ENCODE measurements around the gene HDGF. TPM values are rescaled to one million over a fixed set of nuclear protein-coding genes. Genes with fewer than 3 reads are reported as not detected.

Gene HDGF
- total RNA-seq, 1 donor from 2014 or later = 257 TPM

GRCh38 chr1:156704166-156704711 is 47.2 kb downstream of the HDGF start:
- intact Hi-C loops (cut with micrococcal nuclease) = no loop called here

- intact Hi-C loops (cut with micrococcal nuclease) = no loop called here
These were observed 47.7 kb downstream of the HDGF start for GRCh38 chr1:156703741-156704140.

- intact Hi-C loops (cut with micrococcal nuclease) = no loop called here
These were observed 48.1 kb downstream of the HDGF start for GRCh38 chr1:156703336-156703735.

GRCh38 chr1:156700736-156701531 is 50.5 kb downstream of the HDGF start:
- intact Hi-C loops (cut with micrococcal nuclease) = no loop called here

- intact Hi-C loops (cut with micrococcal nuclease) = no loop called here
These were observed 52.5 kb downstream of the HDGF start for GRCh38 chr1:156698995-156699394.

- intact Hi-C loops (cut with micrococcal nuclease) = no loop called here
These were observed 54.0 kb downstream of the HDGF start for GRCh38 chr1:156697481-156697880.

GRCh38 chr1:156696755-156697154 is 54.7 kb downstream of the HDGF start:
- intact Hi-C loops (cut with micrococcal nuclease) = no loop called here

GRCh38 chr1:156694690-156694962 is 56.8 kb downstream of the HDGF start:
- intact Hi-C loops (cut with micrococcal nuclease) = no loop called here

- intact Hi-C loops (cut with micrococcal nuclease) = no loop called here
These were observed 57.4 kb downstream of the HDGF start for GRCh38 chr1:156693848-156694689.

- intact Hi-C loops (cut with micrococcal nuclease) = no loop called here
These were observed 58.3 kb downstream of the HDGF start for GRCh38 chr1:156692925-156693847.

- intact Hi-C loops (cut with micrococcal nuclease) = no loop called here
These were observed 59.0 kb downstream of the HDGF start for GRCh38 chr1:156692441-156692924.

Other genes with a start within 250 kb of the HDGF start
- gene IQGAP3, start 179.1 kb downstream of the HDGF start, total RNA-seq = 16.1 and 16.4 TPM in 2 replicates
- gene TTC24, start 172.0 kb downstream of the HDGF start, total RNA-seq = 1.2 and 2.3 TPM in 2 replicates
- 59.9 and 64.5 TPM in 2 replicates for gene NAXE, start 159.9 kb downstream of the HDGF start, total RNA-seq
- 50.4 and 53.5 TPM in 2 replicates for gene GPATCH4, start 150.2 kb downstream of the HDGF start, total RNA-seq
- 0.11 TPM in 1 of 2 replicates, not detected in the other for gene HAPLN2, start 132.3 kb downstream of the HDGF start, total RNA-seq
- not detected in 2 replicates for gene BCAN, start 109.6 kb downstream of the HDGF start, total RNA-seq
- not detected in 2 replicates for gene NES, start 74.3 kb downstream of the HDGF start, total RNA-seq
- gene CRABP2, start 46.1 kb downstream of the HDGF start, total RNA-seq = 1.6 and 2.1 TPM in 2 replicates
- gene METTL25B, start 23.2 kb downstream of the HDGF start, total RNA-seq = 29.8 and 34.7 TPM in 2 replicates
- 57.9 and 59.3 TPM in 2 replicates for gene ISG20L2, start 22.9 kb downstream of the HDGF start, total RNA-seq
- gene MRPL24, start 10.6 kb downstream of the HDGF start, total RNA-seq = 71.9 and 75.7 TPM in 2 replicates
- gene PRCC, start 15.9 kb upstream of the HDGF start, total RNA-seq = 83.3 and 85.5 TPM in 2 replicates
- gene SH2D2A, start 65.2 kb upstream of the HDGF start, total RNA-seq = 94.7 and 96.1 TPM in 2 replicates
- 0.14 TPM in 1 of 2 replicates, not detected in the other for gene INSRR, start 107.4 kb upstream of the HDGF start, total RNA-seq
- 12.7 and 13.4 TPM in 2 replicates for gene NTRK1, start 109.2 kb upstream of the HDGF start, total RNA-seq
- 0.09 TPM in 2 replicates for gene PEAR1, start 142.0 kb upstream of the HDGF start, total RNA-seq
- not detected in 2 replicates for gene LRRC71, start 169.0 kb upstream of the HDGF start, total RNA-seq

Data from T-helper 2 cell treated with Interferon-gamma antibody and Interleukin-4, amounts not matched to agents 100 ng/mL and 5 ng/mL, for 36 hours (primary cell).